Right atrium auricular region (tissue), 2 donors: ENCODE measurements around the gene RPN2. TPM values are rescaled to one million over a fixed set of nuclear protein-coding genes. Genes with fewer than 3 reads are reported as not detected.

Source experiments
- DNase-seq: peaks from one replicate; pipeline ENCODE4 v3.0.0-alpha.2; 2019; ENCODE audit warnings: low spot score
- H3K27ac ChIP-seq, 2 donors: fragments of 200-600 bp; sonication (generic); 1 replicate in 1 of 2; 2 replicates in 1 of 2; pipeline ENCODE4 v1.5.1; 2016 to 2019
- H3K27me3 ChIP-seq, 2 donors: fragments of 200-600 bp; sonication (generic); one replicate each; pipeline versions ENCODE4 v1.5.1 to v1.6.0; 2017 to 2019
- H3K36me3 ChIP-seq: fragments of 200-600 bp; sonication (generic); one replicate; pipeline ENCODE4 v1.5.1; 2016
- H3K4me1 ChIP-seq, 2 donors: fragments of 200-600 bp; sonication (generic); one replicate each; pipeline versions ENCODE4 v1.5.1 to v1.6.0; 2017 to 2019
- H3K4me3 ChIP-seq, 2 donors: fragments of 200-600 bp; sonication (generic); 1 replicate in 1 of 2; 2 replicates in 1 of 2; pipeline ENCODE4 v1.5.1; 2017 to 2019; ENCODE audit warnings: mild to moderate bottlenecking in 1 of 2, moderate library complexity in 1 of 2
- H3K9me3 ChIP-seq, 2 donors: fragments of 200-600 bp; sonication (generic); one replicate each; pipeline ENCODE4 v1.5.1; 2019
- CTCF ChIP-seq, 2 donors: fragments of 200-600 bp; sonication (generic); IDR thresholded peaks; one replicate each; pipeline ENCODE4 v1.5.1; 2019; ENCODE audit warnings: antibody characterized with exemption in 2 of 2
- total RNA-seq, 2 donors: library from RNA; depleted of rRNA; stranded (reverse); fragments of >200 nt; gene quantifications; one replicate each; pipeline ENCODE4 v1.1.0, GENCODE V29; 2016

The RPN2 gene
- total RNA-seq, 2 donors from 2014 or later, result 126 to 129 TPM

GRCh38 chr20:37155987-37156386, 23.1 kb upstream of the RPN2 start:
- Histone ChIP-seq H3K4me1 (no peaks in the 10 kb centered on the region), H3K27me3 (no peaks in the 10 kb centered on the region), H3K4me3 (no peak overlapping the region), H3K27ac (no peak overlapping the region), H3K36me3 (no peaks in the 10 kb centered on the region), H3K9me3 (no peaks in the 10 kb centered on the region)
- TF ChIP-seq CTCF (IDR thresholded peaks at IDR 0.05), result no peak
- no peak for DNase-seq

DNA sequence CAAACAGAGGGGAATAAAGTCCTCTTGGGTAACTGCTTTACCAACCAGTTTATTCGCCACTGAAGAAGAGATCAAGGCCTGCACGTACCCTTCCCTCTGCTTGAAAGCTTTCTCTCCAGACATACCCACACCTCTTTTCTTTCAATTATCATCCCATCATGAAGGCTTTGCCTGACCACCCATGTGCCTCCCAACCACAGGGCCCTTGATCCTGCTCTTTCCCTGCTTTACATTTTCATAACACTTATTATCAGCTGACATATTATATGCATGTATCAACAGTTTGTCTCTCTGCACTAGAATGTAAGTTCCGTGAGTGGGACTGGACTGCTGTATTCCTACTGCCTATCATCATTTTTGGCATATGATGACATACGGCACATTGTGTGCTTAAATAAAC, 20.9 kb upstream of the RPN2 start:
- Histone ChIP-seq H3K4me3 (no peak overlapping the region), H3K4me1 (no peaks in the 10 kb centered on the region), H3K9me3 (no peaks in the 10 kb centered on the region), H3K36me3 (no peaks in the 10 kb centered on the region), H3K27me3 (no peaks in the 10 kb centered on the region), H3K27ac (no peak overlapping the region)
- no peak for DNase-seq
- TF ChIP-seq CTCF (IDR thresholded peaks at IDR 0.05), result no peak

DNA sequence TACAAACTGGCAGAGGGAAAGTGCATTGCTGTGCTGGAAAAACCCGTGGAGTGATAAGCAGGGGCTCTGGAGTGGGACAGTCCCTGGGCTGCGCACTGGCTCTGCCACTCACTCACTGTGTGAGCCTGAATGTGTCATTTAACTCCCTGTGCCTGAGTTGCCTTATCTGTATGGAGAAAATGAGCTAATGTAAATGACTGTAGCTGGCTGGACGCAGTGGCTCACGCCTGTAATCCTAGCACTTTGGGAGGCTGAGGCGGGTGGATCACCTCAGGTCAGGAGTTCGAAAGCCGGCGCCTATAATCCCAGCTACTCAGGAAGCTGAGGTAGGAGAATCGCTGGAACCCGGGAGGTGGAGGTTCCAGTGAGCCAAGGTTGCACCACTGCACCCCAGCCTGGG, 18.4 kb upstream of the RPN2 start:
- DNase-seq, result no peak
- Histone ChIP-seq H3K27ac (no peak overlapping the region), H3K4me3 (no peak overlapping the region), H3K36me3 (no peaks in the 10 kb centered on the region), H3K27me3 (no peaks in the 10 kb centered on the region), H3K4me1 (no peaks in the 10 kb centered on the region), H3K9me3 (no peaks in the 10 kb centered on the region)
- no peak for TF ChIP-seq CTCF (IDR thresholded peaks at IDR 0.05)

DNA sequence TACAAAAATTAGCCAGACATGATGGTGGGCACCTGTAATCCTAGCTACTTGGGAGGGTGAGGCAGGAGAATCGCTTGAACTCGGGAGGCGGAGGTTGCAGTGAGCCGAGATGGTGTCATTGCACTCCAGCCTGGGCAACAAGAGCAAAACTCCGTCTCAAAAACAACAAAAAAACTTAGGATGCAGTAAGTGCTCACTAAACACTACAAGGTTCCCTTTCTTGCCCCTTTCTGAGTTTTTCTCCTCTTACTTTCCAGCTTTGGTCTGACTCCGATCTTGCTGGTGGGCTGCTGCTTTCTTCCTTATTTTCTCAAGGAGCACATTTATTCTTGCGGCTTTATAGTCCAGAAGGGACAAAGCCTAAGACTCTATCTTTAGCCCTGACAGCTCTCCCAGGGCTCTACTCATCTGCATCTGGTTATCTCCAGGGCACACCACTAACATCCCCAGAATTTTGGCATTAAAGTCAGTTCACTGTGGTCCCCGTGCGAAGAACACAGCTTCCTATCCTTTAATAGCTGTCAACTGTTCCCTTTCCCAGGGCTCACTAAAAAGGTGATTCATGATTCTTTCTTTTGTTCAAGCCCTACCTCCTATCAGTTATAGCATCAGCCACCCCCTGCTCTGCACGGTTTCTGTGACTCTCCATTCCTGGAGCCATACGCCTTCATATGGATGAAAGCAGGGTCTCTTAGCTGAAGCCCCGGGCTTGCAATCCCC, 17.1 kb upstream of the RPN2 start:
- Histone ChIP-seq H3K9me3 (no peaks in the 10 kb centered on the region), H3K4me1 (no peaks in the 10 kb centered on the region), H3K36me3 (no peaks in the 10 kb centered on the region), H3K4me3 (no peak overlapping the region), H3K27ac (no peak overlapping the region), H3K27me3 (no peaks in the 10 kb centered on the region)
- DNase-seq, result no peak
- no peak for TF ChIP-seq CTCF (IDR thresholded peaks at IDR 0.05)

DNA sequence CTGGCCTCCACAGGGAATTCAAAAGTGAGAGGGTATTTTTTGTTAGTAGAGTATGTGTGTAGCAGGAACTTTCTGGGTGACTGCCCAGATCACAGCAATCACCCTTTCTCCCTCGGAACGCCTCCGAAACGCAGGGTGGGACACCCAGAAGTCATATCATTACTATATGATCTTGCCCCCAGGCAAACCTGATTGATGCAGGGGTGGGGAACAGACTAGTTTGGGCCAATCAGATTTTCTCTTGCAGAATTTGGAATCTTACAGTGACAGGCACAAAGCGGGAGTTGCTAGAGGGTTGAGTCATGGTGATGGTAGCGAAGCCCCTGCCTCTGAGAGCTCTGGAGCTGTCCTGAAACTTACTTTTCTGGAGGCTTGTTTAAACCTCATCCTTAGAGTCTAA, 16.5 kb upstream of the RPN2 start:
- Histone ChIP-seq H3K27ac (no peak overlapping the region), H3K9me3 (no peaks in the 10 kb centered on the region), H3K4me1 (no peaks in the 10 kb centered on the region), H3K27me3 (no peaks in the 10 kb centered on the region), H3K4me3 (no peak overlapping the region), H3K36me3 (peaks cover 4% of the 10 kb centered on the region)
- DNase-seq, result no peak
- no peak for TF ChIP-seq CTCF (IDR thresholded peaks at IDR 0.05)
